ENCODE measurements around the gene PTGR3.

The PTGR3 gene

DNA sequence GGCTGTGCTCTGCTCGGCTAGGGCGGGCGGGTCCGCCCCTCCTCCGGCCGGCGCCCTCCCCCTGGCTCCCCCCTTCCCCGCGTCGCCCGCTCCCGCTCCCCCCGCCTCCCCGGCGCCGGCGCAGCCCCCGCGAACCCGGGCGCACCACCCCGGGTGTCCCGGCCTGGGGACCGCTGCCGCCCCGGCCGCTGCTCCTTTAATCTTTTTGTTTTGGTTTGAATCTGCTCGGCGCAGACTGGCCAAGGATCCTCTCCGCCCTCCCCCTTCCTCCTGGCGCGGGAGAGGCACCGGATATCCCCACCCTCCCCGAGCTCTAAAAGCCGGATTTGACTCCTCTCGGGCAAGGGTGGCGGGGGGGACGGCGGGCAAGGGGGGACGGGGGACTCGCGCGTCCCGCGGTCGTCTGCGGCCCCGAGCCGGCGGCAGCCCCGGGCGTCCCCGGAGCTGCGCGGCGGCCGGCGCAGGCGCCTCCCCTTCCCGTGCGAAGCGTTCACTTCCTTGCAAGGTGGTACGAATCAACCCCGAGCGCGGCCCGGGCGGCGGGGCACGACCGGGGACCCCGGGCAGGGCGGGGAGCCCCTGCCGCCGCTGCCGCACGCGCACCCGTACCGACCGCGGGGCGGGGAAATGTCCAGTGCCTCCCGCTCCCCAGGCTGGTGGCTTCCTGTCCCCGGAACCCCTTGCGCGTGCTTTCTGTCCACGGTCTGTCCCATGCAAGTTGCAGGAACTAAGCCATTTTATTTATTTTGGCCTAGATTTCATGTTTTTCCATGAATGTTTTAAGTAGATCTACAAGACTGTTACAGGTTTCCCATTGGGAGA, at the start of gene PTGR3:
PTGR3 (minus strand) TSS at position 11 of the 822 bp plus-strand sequence. CDS start 81 bp downstream, outside the sequence.
- FAIRE-seq, result no peak

DNA sequence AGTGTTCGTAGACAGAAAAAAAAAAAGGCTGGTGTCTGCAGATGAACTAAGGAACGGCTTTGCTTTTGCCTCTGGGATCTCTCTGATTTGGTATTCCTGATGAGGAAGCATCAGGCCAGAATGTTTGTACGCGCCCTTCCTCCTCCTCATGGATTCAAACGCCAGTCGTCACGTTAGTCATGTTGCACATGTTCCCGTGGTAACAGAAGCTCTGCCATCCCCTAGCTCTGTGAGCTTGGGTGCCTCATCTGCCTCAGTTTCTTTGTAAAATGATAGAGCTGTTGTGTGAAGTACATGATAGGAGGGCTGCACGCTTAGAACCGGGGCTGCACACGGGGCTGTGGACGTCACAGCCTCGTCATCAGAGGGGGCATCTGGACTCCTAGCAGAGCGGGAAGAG, 48.7 kb upstream of the PTGR3 start:
- no peak for FAIRE-seq

- FAIRE-seq, result no peak
These were observed 47.4 kb upstream of the PTGR3 start for GRCh38 chr18:75256376-75256775.

- no peak for FAIRE-seq
These were observed 46.2 kb upstream of the PTGR3 start for GRCh38 chr18:75255094-75255493.

DNA sequence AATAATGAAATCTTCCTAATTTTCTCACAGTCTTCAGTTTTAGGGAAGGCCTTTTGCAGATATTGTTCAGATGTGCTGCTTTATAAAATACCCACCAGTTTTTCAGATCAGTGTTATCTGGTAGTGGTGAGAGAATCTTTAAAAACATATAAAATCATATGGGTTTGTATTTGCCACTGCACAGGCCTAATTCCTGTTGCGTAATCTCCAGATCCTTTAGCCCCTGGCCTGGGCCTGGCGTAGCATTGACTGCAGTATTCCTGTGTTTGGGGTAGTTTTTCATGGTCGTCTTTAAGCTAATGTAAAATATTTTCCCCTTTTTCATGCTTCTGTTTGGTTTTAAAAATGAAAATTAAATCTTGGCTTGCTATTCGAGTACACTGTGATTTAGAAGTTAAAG, 44.8 kb upstream of the PTGR3 start:
- no peak for FAIRE-seq

DNA sequence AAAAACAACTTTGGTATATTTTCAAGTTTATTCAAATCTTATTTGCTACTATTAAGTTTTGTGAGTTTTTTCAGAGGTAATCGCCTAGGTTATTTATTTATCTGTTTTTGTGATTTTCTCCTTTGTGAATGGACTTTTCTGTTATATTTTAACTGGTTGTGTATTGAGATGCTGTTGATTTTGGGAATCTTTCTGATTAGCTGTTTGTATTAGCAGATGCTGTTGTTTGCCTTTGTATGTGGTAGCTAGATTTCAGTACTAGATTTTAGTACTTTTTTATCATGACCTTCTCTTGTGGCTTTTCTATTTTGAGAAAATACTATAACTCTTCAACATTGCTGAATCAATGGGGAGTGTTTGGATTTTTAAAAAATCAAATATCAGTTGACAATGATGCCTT, 44.1 kb upstream of the PTGR3 start:
- peak; percentile 4 for FAIRE-seq

GRCh38 chr18:75252136-75252535, 43.2 kb upstream of the PTGR3 start:
- no peak for FAIRE-seq

DNA sequence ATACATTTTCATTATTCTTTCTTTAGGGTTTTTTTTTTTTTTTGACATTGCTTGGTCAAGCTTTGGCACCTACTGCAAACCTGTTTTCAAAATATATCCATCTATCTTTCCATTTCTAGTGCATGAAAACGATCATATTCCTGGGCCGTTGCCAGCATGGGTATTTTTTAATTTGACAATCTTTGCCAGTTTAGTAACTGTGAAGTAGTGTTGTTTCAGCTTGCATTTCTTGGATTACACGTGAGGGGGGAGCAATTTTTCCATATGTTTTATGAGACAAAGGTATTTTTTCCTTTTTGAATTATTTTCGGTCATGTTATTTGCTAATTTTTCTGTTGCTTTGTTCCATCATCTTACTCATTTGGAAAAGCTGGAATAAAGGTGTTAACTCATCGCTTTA, 42.5 kb upstream of the PTGR3 start:
- no peak for FAIRE-seq

DNA sequence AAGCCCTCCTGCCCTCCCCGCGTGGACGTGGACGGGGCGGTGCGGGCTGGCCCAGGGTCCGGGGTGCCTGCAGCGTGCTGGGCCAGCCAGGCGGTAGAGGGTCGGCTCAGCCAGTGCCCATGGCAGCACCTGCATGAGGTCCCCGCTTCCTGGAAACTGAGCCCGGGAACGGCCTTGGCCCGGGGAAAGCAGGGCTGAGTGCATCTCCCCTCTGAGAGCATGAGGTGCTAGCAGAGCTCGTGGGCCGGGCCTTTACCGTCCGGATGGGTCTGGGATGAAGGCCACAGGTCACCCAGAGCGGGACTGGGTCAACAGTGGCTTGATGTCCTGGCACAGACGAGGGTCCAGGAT, 41.5 kb upstream of the PTGR3 start:
- no peak for FAIRE-seq

DNA sequence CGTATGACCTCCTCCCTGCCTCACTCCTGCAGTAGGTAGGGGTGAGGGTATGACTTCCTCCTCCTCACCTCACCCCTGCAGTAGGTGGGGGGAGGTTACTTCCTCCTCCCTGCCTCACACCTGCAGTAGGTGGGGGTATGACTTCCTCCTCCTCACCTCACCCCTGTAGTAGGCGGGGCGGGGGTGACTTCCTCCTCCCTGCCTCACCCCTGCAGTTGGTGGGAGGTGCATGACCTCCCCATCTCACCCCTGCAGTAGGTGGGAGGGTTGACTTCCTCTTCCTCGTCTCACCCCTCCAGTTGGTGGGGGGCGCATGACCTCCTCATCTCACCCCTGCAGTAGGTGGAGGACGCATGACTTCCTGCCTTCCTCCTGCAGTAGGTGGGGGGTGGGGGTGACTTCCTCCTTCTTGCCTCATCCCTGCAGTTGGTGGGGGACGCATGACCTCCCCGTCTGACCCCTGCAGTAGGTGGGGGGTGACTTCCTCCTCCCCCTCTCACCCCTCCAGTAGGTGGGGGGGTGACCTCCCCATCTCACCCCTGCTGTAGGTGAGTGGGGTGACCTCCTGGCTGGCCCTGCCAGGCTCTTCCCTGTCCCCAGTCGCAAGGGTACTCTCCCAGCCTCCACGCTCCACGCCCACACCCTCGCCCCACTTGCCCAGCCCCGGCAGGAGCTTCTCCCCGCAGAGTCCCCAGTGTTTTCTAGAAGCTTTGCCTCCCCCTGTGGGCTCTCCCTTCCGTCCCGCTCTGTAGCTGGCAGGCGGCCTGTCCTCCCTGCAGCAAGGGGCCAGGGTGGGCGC, 40.9 kb upstream of the PTGR3 start:
- FAIRE-seq, result no peak

GRCh38 chr18:75249175-75249518, 40.2 kb upstream of the PTGR3 start:
- FAIRE-seq, result no peak

DNA sequence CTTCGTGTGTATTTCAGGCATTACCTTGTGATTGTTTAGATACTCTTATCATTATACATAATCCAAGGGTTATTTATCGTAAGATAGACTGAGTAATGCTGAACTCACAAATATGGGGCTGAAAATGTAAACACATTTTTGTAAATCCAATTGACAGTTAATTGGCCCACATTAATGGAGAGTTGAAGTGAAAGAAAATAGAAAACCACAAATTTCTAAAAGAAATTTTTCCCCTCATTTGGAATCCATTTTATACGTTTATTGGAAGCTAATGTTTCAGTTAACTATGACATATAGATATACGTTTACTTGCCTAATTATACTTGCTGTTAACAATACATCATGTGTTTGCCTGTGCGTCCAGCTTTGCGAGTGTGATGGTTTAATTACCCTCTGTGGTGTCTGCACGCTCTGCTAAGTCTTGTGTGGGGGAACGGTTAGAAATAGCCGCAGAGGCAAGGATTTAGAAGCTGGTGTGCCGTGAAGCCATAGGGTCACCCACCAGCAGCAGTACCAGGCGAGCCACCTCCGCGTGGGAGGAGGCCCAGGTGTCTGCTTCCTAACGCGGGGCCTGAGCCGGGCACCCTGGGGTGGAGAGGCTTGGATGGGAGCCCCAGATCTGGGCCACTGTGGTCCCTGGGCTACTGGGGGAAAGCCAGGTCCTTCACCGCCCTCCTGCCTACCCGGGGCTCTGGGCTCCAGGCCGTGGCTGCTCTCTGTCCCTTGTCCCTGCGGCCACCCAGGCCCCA, 39.7 kb upstream of the PTGR3 start:
- no peak for FAIRE-seq

GRCh38 chr18:75247611-75248421, 38.9 kb upstream of the PTGR3 start:
- FAIRE-seq, result peak; percentile 45

DNA sequence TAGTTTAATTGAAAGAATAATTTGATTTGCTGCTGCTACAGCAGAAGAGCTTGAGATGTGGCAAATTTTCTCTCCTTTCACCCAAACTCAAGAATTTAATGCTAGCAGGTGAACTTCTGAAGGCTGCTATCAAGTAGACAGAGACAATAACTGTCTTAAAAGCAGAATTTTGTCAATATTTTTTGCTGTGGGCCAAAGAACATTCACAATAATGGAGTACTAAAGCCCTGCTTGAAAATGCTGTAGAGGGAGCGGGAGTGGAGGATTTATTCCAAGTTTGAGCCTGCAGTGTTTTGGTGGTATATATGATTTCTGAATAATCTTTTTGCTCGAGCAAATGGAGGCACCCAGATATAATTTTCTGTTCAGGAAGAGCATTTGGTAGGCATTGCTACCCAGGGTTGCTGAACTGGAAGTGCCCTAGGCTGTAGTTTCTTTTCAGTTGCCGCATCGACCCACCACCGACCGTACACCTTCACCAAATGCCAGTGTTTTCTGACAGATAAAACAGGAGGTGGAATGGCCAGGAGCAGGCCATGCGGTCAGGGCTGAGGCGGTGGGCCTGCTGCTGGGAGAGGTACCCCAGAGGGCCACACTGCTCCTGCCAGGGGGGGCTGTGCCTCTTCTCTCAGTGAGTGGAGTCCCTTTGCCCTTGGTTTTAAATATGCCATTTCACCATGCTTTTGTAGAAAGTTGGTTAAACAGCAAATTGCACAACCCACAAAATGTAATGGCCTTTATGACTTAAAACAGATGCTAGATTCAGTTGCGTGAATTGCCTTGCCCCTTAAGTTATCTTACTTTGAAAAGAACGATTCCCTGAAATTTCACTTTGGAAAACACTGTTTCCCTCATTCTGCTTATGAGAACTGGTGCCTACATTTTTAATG, 38.0 kb upstream of the PTGR3 start:
- FAIRE-seq, result no peak

DNA sequence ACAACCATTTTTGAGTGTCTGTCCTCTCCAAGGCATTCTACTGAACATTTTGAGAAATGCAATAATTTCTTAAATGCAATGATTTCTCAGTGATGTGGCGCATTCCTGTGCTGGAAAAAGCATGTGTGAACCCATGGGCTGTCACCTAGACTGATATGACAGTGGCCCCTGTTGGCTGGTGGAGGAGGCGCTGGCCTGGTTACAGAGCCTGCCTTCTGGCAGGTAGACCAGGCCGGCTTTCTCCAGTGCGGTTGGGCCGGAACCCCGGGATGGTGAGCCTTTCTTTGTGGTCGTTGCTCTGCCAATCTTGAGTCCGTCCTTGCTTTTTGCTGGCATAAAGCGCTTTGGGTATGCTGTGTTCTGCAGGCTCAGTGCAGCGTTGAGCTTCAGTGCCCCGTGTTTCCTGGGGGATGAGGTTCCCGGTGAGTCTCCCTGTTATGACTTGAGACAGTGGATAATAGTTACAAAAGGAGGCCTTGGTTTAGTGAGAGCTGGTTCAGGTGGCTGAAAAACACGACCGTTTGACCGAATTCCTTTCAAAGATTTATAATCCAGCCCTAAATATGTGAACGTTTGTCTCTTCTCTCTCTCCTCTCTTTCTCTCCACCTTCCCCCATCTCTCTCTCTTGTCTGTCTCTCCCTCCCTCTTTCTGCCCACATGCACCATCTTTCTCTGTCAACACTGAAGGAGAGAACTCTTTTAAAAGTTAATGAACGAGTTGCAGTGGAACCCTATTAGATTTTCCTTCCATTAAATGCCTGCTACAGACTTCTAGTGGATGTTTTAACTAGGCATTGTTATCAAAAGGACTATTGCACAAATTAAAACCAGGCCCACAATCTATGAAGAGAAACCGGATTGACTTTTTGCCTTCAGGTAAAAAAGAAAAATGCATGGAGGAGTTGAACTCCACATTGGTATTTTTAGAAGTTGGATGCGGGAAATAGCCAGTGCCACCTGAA, 35.7 kb upstream of the PTGR3 start:
- no peak for FAIRE-seq

DNA sequence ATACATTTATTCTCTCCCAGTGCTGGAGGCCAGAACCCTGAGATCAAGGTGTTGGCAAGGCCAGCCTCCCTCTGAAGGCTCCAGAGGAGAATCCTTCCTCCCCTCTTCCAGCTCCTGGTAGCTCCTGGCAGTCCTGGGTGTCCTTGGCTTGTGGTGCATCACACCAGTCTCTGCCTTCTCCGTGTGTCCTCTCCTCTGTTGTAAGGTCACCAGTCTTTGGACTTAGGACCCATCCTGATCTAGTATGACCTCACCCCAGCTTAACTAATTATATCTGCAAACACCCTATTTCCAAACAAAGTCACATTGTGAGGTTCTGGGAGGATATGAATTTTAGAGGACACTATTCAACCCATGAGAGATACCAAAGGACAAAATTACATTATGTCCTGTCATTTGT, 32.8 kb upstream of the PTGR3 start:
- FAIRE-seq, result no peak

- no peak for FAIRE-seq
These were observed 31.5 kb upstream of the PTGR3 start for GRCh38 chr18:75240433-75240832.

DNA sequence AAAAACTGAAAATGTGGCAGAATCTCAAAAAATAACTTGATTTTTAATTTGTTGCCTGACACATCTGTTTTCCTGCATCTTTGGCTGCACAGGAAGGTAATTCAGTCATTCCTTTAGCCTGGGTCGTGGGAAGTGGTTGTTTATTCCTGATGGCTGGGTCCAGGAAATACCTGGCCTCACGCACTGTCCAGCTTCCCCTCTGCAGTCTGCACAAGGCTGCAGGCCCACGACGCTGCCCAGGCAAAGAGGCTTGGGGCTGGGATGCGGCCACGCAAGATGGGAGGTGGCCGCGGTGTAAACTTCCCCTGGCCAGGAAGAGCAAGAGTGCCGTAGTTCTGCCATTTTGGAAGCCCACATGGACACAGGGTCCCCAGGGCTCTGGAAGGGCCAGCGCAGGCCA, 29.8 kb upstream of the PTGR3 start:
- no peak for FAIRE-seq

GRCh38 chr18:75238100-75238499, 29.2 kb upstream of the PTGR3 start:
- no peak for FAIRE-seq

DNA sequence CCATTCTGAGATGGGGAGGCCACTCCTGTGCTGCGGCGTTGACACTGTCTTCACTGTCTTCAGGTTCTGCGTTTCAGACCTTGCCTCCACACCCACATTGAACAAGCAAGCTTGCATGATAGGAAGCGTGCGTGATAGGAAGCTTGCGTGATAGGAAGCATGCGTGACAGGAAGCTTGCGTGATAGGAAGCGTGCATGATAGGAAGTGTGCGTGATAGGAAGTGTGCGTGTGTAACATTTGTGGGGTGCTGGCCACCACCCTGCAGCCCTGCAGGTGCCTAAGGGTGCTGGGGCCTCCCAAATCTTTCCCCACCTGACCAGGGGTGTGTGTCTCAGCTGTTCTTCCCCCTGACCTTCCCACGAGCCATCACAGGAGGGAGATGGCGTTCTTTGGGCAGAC, 27.0 kb upstream of the PTGR3 start:
- no peak for FAIRE-seq
